Colon (tissue), 2 donors: ENCODE measurements around the gene ELL.

Source experiments
- FAIRE-seq: peaks from 2 replicates; lab custom pipeline; 2012; peaks lifted over from hg19 to GRCh38; lab: Jason Lieb, UNC
- donor health status: control.
- donor health status: control.

ELL gene

DNA sequence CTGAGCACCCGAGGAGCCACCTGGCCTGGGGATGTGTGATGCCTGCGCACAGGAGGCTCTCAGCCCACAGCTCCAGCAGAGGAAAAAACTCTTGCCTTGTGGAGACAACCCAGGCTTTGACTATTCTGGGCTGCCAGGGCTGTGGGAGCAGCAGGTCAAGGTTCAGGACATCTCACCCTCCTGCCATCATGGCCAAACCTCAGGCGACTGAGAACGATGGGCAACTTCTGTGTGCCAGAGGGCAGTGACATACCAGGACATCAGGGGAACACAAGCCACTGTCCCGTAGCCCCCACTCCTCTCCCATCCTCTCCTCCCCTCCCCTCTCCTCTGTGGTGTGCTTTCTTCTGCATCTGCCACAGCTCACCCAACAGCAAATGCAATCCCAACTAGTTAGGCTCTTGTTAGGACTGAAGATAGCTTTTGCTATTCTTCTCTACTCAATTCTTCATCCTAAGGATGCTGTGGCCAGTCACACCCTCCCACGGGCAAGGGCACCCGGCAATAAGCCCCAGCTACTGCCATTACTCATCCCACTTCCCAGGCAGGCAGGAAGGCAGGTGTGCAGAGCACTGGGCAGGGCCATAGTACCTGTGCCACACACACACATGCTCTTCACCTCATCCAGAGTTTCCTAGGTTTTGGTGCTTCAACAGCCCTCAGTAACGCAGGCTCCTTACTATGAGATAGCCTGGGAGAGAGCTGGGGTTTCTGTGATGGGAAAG lies 16.8 kb downstream of the ELL start:
- FAIRE-seq = no peak

DNA sequence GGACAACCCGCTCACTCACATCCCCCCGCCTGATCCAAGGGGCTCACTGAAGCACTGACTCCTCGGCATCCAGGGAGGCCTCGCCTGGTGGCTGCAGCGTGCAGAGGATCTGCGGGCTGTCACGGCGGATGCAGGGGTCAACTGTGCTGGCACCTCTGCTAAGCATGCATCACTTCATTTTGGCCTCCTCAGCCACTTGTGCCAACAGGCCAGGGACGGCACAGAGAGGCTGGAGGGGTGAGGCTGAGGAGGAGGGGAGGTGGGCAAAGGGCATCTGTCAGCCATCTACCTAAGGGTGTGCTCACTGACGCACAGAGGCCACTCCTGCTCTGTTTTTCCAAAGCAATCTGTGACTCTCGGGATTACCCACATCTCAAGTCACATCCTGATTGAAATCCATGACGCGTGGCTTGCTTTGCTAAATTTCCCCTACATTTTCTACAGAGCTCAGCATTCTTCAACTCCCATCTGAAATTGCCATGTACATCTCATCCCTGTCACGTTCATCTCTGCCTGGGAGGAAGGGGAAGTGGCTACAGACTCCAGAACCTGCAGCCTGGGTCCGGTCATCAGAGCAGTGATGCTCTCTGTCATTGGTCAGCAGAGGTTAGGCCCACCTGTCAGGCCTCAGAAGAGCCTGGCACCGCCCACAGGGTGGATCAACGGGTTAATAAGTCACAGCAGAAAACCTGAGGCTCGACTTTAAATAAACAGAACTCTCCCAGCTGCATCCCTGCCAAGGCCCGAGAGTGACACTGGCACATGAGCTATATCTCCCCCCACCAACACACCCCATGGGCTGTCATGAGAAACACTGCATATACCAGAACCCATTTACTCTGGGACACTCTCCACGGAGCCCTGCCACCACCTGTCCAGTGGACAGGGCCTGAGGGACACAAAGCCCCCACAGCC lies 17.6 kb downstream of the ELL start:
- no peak for FAIRE-seq

DNA sequence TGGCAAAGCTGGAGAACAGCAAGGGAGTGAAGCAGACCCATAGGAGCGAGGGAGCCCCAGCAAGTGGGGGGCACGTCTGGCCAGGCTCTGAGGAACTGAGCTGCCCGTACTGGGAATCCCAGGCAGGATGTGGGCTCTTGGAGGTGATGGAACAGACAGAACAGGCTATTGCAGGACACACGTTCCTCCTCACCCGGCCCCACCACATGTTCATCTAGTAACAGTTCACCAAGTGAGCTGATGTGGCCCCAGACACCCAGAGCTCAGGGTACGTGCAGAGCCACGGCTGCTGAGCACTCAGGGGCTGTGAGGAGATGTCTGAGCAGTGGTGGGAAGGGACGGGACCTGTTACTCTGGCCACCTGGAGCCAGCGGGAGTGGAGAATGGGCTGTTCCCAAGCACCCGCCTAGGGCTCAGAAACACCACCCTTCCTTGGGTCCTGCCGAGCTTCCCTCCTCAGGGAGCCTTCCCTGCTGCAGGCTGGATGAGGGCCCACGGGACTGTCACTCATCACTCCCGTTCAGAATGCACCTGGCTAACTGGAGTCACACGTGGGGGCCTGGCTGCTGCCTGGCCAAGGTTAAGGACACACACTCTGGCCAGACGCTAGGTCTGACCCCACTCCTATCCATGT lies 18.4 kb downstream of the ELL start:
- no peak for FAIRE-seq

DNA sequence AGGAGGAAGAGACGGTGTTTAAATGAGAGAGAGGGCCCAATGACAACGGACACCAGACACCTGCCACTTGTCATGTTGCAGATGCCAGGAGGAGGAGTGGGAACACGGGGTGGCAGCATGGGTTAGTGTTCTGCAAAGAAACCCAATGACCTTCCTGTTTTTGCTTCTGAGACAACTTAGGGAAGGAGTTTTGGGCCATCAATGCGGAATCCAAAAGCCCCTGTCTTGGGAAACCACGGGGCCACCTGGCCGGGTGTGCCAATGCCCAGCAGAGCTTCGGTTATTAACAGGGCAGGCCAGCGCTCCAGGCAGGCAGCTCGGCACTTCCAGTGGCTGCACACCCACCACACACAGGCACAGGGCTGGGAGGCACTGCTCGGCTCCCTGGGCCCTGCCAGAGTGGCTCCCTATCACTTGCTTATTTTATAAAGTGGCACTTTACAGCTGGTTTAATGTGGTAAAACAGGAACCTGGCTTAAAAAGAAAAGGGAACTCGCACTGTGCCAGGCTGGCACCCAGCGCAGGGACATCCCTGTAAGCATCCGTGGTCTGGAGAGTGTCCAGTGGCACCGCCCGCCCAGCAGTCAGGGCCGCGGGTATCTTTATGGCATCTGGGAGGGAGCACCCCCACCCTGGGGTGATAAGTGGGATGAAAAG lies 19.1 kb downstream of the ELL start:
- no peak for FAIRE-seq

DNA sequence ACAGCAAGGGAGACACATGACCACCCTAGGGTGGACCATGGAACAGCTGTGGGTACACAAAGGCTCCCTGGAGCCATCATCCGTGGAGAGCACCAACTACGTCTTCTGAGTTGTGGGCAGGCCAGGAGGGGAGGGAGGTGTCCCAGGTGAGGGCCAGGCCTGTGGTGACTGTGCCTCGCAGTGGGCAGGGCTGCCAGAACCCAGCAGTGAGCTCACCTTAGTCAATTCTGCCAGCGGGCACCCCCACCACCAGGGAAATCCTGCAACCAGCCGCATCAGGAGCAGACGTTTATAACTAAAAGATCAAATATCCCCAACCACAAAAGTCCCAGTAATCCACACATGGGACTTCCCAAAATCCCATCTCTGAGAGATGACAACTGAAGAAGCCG lies 19.6 kb downstream of the ELL start:
- FAIRE-seq = no peak

DNA sequence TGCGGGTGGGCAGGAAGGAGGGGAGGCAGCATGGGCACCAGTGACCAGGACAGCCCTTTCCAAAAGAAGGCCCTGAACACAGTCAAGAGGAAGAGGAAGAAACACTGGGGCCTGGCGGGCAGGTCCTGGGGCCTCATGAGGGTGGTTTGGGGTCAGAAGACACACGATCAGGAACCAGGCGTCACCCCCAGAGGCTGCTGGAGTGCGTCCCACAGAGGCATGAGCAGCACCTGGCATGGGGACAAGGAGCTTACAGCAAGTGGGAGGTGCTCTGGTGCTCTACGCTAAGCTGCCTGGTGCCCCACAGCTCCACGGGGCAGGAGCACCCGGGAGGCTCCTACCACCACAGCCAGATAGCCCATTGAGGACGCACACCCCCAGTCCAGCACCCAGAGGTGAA lies 20.0 kb downstream of the ELL start:
- no peak for FAIRE-seq

DNA sequence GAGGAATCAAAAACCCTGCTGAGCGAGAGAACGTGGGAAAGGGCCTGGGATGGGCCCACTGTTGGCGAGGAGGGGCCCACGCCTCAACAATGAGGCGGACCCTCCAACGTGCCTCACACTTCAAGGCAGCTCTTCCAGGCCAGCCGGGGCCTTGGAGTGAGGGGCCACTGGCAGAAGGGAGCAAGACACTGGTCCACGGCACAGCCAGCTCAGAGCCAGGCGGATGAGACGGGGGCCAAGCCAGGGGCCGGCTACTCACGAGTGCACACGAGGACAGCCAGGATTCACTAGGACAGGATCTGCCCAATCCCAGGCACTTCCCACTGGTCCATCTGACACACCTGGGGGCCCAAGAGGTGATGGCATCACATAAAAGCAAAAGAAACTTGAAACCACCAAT lies 20.5 kb downstream of the ELL start:
- no peak for FAIRE-seq

DNA sequence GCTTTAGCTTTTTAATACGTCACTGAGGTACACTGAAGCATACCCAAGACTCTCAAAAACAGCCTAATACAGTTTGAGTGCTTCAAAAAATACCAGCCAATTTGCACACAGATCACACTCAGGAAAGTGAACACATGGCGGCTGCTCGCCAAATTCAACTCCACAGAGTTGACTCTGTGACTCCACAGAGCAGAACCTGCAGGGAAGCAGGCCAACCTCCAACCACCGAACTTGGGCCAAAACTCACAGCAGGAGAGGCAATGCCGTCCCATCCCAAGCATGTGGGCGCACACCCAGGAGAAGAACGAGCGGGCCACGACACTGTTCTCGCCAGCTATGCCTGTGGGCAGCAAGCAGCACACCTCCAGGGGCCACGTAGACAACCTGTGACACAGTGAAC lies 21.1 kb downstream of the ELL start:
- FAIRE-seq = no peak

DNA sequence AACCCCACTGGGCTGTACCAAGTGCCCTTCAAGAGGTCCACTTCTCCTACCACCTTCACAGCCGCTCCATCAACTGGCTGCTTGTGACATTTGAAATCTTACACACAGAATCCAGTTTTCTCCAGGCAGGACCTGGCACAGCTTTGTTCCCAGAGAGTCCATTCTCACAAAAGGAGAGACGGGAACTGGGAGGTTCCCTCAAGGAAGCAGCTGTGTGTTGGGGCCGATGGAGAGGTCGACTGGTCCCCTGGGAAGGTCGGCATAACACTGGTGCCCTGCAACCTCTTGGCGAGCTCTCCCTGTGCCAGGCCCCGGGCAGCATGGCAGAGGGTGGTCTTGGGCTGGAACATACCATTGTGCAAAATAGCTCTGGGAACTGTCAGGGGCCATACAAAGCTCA lies 21.5 kb downstream of the ELL start:
- no peak for FAIRE-seq

DNA sequence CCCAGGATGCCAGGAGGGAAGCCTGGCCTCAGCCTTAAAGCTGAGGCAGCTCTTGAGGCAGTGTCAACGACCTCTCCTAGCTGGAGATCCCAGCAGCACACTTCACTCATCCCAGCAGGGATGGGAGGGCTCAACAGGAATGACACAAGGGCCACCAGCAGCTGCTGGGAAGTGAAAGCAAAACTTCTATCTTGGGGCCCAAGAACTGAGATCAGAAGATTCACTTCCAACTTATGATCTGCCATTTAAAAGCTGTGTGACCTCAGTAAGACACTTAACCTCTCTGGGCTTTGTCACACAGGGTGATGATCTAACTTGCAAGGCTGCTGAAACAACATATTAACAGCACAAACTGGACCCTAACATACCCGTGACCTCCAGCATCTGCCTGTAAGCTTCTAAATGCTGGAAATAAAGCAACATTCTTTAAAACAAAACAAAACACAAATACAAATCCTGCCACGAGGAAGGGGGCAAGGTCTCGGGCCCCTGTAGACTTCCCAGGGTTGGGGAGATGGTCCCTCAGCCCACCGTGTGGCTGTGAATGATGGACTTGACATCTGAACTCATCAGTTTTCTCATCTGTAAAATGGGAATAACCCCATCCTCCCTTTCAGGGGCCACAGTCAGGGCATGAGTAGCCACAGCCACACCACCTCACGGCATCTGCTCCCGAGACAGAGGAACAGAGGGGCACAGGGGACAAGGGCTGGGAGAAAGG lies 22.7 kb downstream of the ELL start:
- no peak for FAIRE-seq

DNA sequence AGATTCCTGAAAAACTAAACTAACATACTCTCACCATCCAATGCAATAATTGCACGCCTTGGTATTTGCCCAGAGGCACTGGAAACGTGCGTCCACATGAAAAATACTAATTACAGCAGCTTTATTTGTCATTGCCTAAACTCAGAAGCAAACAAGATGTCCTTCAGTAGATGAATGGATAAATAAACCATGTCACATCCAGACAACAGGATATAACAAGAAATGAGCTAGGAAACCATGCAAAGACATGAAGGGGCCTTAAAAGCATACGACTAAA lies 25.0 kb downstream of the ELL start:
- no peak for FAIRE-seq

DNA sequence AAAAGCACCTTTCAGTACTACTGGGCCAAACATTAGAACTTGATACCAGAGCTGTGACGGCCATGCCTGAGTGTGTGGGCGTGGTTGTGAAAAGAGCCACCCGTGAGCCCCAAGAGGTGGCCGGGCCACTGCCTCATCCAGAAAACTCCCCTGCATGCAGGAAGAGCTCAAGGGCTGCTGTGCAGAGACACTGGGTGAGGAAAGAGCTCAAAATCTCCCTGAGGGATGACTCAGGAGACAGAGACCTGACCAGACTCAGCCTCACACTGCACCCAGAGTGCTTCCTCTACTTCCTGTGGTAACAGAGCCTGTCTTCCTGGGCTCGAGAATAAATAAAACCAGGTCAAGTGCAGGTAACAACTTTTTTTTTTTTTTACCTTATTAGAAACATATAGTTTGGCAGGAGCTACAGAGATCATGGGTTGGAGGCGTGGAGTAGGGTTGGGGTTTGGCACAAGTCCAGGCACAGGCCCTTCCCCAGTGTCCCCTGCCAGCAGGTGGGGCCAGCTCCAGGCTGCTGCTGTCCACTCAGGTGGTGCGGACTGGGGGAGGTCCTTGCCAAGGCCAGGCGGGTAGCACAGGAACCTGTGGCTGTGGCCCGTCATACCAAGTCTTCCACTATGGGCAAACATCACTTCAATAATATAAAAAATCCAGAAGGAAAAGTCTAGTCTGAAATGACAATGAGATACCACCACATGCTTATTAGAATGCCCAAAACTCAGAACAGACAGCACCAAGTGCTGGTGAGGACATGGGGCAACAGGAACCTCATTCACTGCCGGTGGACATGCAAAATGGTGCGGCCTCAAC lies 25.5 kb downstream of the ELL start:
- FAIRE-seq = no peak

DNA sequence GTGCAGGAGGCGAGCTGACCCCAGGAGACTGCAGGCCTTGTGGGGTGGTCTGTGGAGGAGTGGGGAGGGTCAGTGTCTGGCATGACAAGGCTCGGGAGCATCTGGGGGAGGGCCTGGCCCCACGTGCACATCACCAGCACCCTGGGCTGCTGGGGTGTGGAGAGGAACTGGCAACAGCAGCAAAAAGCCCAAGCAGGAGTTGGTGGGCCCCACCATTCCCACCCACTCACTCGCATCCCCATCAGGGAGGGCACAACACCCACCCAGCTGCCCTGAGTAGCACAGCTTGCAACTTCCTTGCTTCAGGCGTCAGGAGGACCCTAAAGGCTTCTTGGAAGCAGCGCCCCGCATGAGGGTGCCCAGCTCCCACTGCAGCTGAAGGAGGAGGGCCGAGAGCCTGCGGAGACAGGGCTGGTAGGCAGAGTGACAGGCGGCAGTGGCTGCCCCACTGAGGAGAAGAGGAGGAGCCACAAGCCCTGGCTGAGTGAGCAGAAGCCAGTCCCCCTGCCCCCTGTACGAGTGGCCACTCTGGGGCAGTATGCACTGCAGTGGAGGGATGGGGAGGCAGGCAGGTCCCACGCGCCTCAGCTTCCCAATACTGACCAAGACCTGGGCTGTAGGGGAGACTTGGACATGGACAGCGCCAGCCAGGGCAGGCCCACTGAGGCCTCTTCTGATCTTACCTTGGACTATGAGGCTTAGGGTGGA lies 26.5 kb downstream of the ELL start:
- FAIRE-seq = no peak

DNA sequence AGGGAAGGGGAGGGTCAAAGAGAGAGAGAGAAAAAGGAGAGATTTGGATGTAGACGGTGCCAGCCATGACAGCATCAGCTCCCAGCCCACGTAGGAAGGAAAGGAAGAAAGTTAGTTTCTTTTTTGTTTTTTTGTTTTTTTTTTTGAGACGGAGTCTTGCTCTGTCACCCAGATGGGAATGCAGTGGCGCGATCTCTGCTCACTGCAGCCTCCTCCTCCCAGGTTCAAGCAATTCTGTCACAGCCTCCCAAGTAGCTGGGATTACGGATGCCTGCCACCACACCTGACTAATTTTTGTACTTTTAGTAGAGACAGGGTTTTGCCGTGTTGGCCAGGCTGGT lies 27.6 kb downstream of the ELL start:
- FAIRE-seq = no peak

DNA sequence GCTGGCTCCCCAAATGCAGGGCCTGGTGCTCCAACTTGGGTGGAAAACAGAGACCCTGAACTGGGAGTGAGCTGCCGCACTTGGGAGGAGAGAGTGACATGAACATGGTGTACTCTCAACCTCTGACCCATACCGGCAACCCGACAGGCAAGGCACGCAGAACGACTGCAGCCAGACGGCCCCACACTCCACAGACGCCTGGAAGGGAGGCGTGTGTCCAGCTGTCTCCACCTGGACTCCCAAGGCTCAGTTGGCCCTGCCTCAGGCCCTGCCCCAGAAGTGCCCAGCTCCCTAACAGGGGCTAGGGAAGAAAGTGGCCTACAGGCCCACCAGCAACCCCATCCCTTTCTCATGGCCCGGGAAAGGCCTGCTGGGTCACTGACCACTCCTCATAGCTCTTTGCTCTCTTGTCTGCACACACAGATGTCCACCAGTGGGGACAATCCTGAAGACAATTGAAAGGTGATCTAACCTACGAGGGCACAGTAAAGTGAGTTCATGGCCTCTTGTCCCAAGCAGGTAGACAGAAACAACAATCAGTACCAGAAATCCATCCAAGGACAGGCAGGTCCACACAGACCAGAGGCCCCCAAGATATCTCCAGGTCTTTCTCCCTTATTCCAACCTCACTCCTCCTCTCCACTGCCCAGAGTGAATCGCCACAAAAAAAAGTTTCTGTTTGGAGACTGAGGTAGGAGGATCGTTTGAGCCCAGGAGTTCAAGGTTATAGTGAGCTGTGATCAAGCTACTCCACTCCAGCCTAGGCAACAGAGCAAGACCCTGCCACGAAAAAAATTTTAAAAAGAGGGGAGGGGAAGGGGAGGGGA lies 28.2 kb downstream of the ELL start:
- no peak for FAIRE-seq

DNA sequence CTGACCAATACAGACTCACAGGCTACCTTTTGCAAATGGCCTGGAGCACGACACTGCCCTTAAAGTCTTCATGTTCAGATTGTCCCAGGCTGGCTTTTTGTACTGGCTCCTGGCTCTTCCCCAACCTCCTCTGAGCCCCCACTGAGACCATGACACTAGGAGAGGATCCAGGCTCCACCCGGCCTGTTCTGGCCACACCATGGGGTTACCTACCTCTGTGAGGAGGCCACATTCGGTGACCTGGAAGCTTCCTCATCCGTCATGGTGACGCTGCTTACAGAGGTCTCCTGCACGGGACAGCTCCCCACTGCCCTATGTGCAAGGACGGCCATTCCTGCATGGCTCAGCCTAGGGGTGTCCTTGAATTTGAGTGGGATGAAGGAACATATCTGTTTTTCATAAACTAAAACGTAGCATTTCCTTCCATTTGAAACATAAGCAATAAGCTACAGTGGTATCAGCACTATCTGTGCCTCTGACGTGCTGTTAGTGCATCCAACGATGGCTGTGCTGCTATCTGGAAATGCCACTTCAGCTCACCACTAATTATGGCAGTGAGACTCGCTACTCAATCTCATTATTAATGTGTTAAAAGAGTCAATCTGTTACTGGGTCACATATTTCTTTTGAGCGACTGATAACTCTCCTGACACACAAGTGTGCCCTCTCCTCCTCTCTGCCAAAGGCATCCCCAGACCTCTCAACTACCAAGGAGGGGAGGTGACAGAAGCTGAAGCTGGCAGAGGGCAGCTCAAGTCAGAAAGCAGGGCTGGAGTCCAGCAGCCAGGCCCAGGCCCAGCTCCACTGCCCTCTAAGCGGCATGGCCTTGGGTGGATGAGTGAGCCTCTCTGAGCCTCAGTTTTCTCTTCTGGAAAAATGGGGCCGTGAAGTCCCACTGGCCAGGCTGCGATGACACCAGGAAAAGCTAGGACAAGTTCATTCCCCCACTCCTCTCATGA lies 29.6 kb downstream of the ELL start:
- FAIRE-seq = no peak

DNA sequence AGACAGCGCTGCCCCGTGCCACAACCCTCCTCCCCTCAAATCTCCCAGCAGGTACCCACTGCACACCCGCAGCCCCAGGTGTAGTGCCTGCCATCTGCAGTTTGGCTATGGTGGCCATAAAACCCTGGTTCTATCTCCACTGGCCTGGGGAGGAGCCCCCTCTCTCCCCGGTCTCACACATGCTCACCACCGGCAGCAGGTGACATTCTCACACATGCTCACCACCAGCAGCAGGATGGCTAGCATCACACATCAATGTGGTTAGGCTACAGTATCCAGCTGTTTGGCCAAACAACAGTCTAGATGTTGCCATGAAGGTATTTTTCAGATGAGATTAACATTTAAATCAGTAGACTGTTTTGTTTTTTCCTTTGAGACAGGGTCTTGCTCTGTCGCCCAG lies 31.1 kb downstream of the ELL start:
- no peak for FAIRE-seq

DNA sequence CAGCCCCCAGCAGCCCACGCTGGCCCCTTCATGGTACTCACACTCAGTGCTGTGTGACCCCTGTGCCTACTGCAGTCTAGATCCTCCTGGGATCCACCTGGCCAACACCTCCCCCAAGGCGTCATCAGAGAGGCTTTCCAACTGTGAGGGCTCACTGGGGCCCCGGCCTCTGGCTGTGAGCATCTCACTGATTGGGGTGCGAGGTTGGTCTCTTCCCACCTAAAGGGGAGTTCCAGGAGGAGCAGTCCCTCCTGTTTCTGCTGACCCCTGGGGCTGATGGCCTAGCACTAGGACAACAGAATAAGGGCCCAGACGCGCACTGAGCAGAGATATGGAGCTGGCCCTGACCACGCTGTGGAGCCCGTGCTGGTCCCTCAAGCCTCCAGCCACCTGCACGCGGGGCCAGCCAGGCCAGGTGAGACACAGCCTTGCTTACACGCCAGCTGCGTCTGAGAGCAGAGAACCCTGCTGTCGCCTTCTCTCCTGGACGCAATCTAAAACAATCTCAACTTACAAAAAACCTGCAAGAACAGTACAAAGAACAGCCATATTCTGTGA lies 32.2 kb downstream of the ELL start:
- no peak for FAIRE-seq
